NCI-H748 (cell line): ENCODE measurements around the gene HNF4A.

Experiments used
- DNase-seq: peaks from one replicate; lab custom pipeline; 2025; ENCODE audit not compliant: unreplicated experiment; lab: John Stamatoyannopoulos, UW

The HNF4A gene

DNA sequence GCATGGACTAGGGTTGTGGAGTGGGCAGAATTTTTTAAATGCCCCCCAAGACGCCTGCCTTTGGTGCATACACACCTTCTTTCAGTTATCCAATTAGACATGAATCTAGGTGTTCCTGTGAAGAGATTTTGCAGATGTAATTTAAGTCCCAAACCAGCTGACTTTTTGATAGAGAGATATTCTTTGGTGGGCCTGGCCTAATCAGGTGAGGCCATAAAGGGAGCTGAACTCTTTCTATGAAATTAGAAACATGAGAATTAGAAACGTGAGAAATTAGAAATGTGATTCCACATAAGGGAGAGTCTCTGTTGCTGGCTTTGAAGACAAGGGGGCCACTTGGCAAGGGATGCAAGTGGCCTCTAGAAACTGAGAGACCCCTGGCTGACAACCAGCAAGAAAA is 83.8 kb downstream of the HNF4A start:
- DNase-seq = no peak

GRCh38 chr20:44442298-44443070 is 87.0 kb downstream of the HNF4A start:
- DNase-seq = no peak

DNA sequence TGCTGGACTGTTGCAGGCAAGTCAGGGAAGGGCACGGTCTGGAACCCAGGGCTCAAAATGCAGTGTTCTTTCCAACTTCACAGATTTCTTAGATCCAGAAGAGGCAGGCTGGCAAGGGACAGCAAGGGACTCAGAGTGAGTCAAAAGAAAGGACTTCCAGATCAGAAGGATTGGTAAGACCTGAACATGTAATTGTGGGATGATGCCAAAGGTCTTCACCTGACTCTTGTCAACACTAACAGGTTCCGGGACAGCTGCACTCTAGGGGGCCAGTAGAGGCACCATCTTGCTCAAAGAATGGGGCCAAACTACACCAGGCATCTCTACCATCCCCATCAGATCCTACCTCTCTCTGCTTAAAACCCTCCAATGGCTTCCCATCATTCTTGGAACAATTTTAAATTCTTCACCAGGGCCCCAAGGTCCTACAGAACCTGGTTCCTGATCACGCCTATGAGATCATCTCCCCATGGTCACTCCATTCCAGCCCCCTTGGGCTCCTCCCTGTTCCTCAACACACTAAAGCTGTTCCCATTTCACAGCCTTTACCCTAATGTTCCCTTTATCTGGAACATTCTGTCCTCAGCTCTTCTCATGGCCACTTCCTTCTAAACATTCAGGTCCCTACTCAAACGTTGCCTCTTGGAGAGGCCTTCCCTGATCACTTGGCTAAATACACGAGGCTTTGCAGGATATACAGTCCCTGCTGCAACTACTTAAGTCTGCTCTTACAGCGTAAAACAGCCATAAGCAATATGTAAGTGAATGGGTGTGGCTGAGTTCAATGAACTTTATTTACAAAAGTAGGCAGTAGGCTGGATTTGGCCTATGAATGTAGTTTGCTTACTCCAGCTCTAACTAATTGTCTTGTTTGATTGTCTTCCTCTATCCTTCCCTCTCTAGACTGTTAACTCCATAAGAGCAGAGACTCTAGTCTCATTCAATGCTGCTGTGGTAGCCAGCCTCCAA is 90.5 kb downstream of the HNF4A start:
- no peak for DNase-seq

DNA sequence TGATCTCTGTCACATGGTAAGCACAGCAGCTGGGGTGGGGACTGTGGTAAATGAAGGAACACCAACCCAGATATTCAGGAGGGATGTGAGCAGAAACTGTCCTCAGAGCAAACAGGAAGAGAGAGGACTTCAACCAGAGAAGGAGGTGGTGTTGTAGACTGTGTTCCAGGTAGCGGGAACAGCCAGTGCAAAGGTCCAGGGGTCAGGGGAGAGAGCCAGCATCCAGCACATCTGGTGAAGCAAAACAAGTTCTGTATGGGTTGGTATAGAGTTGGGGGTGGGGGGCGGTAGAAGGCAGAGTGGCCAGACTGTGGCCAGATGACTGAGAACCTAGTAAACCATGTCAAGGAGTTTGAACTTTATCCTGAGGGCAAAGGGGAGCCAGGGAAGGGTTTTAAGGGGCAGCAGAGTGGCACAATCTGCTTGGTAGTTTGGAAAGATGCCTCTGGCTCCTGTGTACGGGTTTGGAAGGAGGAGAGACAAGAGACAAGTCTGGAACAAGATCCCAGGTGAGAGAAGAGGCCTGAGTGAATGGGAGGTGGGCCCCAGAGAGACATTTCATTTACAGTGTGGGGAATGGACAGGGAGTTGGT is 92.4 kb downstream of the HNF4A start:
- DNase-seq = no peak

DNA sequence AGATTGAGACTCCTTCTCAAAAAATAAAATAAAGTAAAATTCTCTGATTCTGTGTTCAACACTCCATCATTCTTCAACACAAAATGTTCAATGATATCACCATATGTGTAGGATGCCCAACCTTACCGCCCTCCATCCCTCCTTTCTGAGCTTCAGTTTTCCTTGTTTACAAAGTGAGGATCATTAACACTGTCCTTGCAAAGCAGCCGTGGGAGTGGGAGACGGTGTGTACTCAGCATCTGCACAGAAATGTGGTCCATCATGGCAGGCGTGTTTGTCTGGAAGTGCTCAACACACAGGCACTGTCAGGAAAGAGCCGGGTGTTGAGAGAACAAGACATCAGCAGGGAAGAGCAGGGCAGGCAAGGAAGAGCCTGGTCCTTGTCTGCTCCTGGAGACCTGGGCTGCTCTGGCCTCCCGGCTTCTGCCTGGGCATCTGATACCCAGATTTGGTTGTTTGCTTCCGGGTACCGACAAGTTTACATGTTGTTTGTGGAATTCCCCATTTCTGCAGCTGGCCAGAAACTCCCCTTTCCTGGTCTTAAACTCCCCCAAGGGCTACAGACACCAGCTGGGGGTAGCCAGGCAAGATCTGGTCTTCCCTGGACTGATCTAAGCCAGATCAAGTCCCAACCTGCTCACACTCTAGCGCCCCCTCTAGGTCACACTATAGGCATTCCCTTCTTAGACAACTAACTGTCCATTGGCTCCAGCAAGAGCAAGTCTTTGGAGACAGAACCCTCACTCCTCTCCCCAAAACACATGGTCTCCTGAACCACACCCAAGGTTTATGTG is 93.5 kb downstream of the HNF4A start:
- peak; percentile 33 for DNase-seq

DNA sequence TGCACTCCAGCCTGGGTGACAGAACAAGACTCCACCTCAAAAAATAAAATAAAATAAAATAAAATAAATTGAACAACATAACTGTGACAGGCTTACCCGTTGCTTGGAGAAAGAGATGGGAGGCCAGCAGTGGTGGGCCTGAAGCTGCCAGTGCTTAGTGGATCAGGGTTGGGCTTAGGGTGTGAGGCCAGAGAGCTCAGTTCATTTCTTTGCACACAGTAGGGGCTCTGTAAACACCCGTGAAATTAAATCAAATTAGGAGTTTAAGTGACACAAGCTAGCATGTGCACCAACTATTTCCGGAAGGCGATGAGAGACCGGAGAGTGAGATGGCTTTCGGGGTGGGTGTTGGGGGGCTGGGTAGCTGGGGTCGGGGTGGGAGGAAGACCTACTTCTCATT is 94.4 kb downstream of the HNF4A start:
- no peak for DNase-seq

DNA sequence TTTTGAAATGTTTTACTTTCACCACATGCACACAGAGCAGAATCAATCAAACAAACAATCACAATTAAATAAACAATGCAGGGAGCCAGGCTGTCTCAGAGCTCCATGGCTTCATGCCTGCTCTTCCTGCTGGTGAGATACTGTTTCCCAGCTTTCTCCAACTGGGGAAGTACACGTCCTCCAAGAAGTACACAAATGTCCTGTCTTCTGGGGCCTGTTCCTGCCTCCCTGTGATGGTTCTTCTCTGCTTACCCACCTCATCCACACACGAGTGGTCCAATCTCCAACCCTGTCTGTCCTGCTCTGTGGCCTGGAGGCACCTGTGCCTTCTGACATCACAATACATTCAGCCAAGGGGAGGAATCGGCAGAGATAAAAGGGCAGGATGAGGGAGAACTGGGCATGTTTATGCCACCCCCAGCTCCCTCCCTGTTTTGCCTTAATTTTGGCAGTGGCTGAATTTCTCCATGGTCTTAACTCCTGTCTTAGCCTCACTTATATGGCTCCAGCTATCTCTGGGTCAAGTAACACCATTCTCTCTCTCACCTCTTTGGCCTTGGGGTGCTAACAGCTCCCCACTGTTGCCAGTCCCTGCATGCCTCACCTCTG is 94.9 kb downstream of the HNF4A start:
- DNase-seq = no peak

DNA sequence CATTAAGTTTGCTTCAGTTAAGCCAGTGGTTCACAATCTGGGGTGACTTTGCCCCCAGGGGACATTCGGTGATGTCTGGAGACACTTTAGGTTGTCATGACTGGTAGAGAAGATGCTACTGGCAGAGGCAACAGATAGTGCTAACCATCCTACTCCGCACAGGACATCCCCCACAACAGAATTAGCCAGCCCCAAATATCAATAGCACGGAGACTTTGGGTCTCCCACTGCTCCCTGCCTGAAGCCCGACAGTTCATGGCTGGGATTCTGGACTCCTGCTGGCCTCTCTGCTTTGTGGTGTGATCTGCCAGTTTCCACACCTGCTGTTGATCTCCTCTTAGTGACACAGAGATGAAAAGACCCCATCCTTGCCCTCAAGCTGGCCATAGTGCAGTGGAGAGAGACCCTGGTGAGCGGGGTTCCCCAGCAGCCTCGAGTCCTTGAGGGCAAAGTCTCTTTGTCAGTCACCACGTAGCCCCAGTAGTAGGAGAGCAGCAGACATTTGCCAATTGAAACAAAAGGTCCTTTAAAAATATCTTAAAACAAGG is 95.5 kb downstream of the HNF4A start:
- DNase-seq = no peak

DNA sequence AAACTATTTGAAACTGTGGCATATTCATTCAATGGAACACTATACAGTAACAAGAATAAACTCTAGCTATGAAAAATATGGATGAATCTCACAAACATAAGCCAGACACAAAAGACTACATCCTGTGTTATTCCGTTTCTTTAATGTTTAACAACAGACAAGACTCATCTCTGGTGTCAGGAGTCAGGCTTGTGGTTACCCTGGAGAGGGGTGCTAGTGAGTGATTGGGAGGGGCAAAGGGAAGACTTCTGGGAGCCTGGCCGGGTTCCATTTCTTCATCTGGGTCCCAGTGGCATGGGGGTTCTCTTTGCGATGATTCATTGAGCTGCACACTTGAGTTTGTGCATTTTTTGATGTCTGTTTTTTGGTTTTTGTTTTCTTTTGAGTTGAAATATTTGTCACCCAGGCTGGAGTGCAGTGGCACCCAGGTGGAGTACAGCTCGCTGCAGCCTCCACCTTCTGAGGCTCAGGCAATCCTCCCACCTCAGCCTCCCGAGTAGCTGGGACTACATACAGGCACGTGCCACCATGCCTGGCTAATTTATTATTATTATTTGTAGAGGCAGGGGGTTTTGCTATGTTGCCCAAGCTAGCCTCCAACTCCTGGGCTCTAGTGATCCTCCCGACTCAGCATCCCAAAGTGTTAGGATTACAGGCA is 98.9 kb downstream of the HNF4A start:
- DNase-seq = no peak

DNA sequence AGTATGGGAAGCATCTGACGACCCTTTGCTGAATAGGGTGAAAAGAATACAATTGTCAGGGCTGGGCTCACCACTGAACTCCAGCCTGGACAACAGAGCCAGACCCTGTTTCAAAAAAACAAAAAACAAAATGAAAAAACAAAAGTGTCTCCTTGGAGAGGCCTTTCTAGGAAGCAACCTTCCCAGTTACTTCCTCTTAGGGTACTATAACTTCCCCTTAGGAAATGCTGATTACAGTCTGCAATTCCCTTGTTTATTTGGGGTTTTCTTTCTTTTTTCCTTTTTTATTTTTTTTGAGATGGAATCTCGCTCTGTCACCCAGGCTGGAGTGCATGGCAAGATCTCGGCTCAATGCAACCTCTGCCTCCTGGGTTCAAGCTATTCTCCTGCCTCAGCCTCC is 99.6 kb downstream of the HNF4A start:
- DNase-seq = no peak

- no peak for DNase-seq
These were observed 101.1 kb downstream of the HNF4A start for GRCh38 chr20:44456611-44457010.

- peak; percentile 54 for DNase-seq
These were observed 101.5 kb downstream of the HNF4A start for GRCh38 chr20:44457016-44457415.

- DNase-seq = no peak
These were observed 103.8 kb downstream of the HNF4A start for GRCh38 chr20:44459271-44459670.

- peak; percentile 31 for DNase-seq
These were observed 105.3 kb downstream of the HNF4A start for GRCh38 chr20:44460795-44461141.

GRCh38 chr20:44461142-44461802 is 105.8 kb downstream of the HNF4A start:
- no peak for DNase-seq

- DNase-seq = no peak
These were observed 106.3 kb downstream of the HNF4A start for GRCh38 chr20:44461803-44462174.

DNA sequence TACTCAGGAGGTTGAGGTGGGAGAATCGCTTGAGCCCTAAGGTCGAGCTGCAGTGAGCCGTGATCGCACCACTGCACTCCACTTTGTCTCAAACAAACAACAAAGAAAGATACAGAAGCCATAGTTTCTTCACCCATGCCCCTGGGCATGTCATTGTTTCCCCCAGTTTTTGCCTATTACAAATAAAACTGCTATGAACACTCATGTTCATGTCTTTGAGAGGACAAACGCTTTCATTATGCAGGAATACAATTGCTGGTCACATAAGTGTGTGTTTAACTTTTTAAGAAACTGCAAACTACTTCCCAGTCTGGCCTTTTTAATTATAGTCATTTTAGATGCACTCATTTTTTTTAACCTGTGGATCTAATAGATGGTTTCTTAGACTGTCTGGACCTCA is 108.0 kb downstream of the HNF4A start:
- no peak for DNase-seq

GRCh38 chr20:44464514-44464913 is 109.0 kb downstream of the HNF4A start:
- DNase-seq = no peak

GRCh38 chr20:44465001-44465560 is 109.6 kb downstream of the HNF4A start:
- no peak for DNase-seq
